Measurements from ENCODE around the gene SERPINF2.
A peak's percentile ranks its signal among the peaks of the same experiment; 100 is the strongest.
"Not testable (repeated sequence)": the region's sequence is repeated elsewhere in the genome, so short reads cannot be mapped to it uniquely, and the experiment has no call there.

SERPINF2 gene

GRCh38 chr17:1769822-1770477 is 27.3 kb downstream of the SERPINF2 start:
- FAIRE-seq (peak; percentile 66), DNase-seq (ENCODE audit: insufficient read length, low spot score) (no peak)
- TF ChIP-seq TAF1 (IDR thresholded peaks at IDR 0.05; ENCODE audit: low read depth, low read length), result no peak
- no peak for TF ChIP-seq SPI1 (IDR thresholded peaks at IDR 0.05; ENCODE audit: low read depth, low read length)
- no peak for TF ChIP-seq POU2F2 (IDR thresholded peaks at IDR 0.05; ENCODE audit: low read depth, low read length)
- no peak for TF ChIP-seq PAX5 (IDR thresholded peaks at IDR 0.05; ENCODE audit: insufficient read depth, low read length, severe bottlenecking)
- no peak for TF ChIP-seq POLR2AphosphoS5 (IDR thresholded peaks at IDR 0.05; ENCODE audit: low read depth, low read length)
- no peak for TF ChIP-seq POLR2A (IDR thresholded peaks at IDR 0.05; ENCODE audit: low read depth, low read length)

DNA sequence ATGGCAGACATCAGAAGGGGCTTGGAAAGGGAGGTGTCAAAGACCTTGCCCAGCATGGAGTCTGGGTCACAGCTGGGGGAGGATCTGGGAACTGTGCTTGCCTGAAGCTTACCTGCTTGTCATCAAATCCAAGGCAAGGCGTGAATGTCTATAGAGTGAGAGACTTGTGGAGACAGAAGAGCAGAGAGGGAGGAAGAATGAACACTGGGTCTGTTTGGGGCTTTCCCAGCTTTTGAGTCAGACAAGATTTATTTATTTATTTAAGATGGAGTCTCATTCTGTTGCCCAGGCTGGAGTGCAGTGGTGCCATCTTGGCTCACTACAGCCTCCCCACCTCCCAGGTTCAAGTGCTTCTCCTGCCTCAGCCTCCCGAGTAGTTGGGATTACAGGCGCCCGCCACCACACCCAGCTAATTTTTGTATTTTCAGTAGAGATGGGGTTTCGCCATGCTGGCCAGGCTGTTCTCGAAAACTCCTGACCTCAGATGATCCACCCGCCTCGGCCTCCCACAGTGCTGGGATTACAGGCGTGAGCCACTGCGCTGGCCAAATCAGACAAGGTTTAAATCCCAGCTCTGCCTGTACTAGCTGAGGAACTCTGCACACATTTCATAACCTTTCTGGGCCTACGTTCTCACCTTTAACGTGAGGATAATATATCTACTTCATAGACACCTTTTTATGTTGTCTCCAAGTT is 30.5 kb downstream of the SERPINF2 start:
- FAIRE-seq; DNase-seq (ENCODE audit: insufficient read length, low spot score): not testable (repeated sequence)

DNA sequence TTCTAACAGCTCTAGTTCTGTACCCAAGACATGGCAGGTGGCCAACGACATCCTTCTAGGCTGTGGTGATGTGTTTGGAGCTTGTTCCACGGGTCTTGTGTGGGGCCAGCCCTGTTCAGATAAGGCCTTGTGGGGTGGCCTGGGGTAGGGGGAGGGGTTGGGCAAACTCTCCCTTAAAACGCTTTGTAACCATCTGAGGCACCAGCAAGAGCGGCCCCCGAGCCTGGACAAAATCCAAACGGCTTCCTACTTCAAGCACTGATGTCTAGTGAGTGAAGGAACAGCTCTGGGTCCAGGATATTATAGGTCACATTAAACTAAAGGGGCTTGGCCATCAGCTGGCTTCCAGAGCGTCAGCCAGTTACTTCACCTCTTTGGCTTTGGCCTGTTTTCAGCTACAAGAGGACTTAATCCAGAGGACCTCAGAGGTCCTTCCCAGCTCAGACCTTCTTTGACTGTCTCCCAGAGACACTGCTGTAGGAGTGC is 31.1 kb downstream of the SERPINF2 start:
- FAIRE-seq, result no peak
- TF ChIP-seq SPI1 (IDR thresholded peaks at IDR 0.05; ENCODE audit: low read depth, low read length) (no peak), TAF1 (IDR thresholded peaks at IDR 0.05; ENCODE audit: low read depth, low read length) (no peak), POLR2A (IDR thresholded peaks at IDR 0.05; ENCODE audit: low read depth, low read length) (no peak), POLR2AphosphoS5 (IDR thresholded peaks at IDR 0.05; ENCODE audit: low read depth, low read length) (no peak)
- DNase-seq (ENCODE audit: insufficient read length, low spot score), result no peak

GRCh38 chr17:1774390-1775176 is 31.9 kb downstream of the SERPINF2 start:
- no peak for DNase-seq (ENCODE audit: insufficient read length, low spot score)
- TF ChIP-seq TAF1 (IDR thresholded peaks at IDR 0.05; ENCODE audit: low read depth, low read length) (no peak), POU2F2 (IDR thresholded peaks at IDR 0.05; ENCODE audit: low read depth, low read length) (no peak)
- no peak for FAIRE-seq

- no peak for DNase-seq (ENCODE audit: insufficient read length, low spot score)
- FAIRE-seq, result no peak
- TF ChIP-seq POU2F2 (IDR thresholded peaks at IDR 0.05; ENCODE audit: low read depth, low read length) (no peak), POLR2A (IDR thresholded peaks at IDR 0.05; ENCODE audit: low read depth, low read length) (no peak), TAF1 (IDR thresholded peaks at IDR 0.05; ENCODE audit: low read depth, low read length) (no peak), SPI1 (IDR thresholded peaks at IDR 0.05; ENCODE audit: low read depth, low read length) (no peak), POLR2AphosphoS5 (IDR thresholded peaks at IDR 0.05; ENCODE audit: low read depth, low read length) (no peak), PAX5 (IDR thresholded peaks at IDR 0.05; ENCODE audit: insufficient read depth, low read length, severe bottlenecking) (no peak)
These were observed 33.7 kb downstream of the SERPINF2 start for GRCh38 chr17:1776328-1776727.

- DNase-seq (ENCODE audit: insufficient read length, low spot score), result no peak
- no peak for FAIRE-seq
- TF ChIP-seq PAX5 (IDR thresholded peaks at IDR 0.05; ENCODE audit: insufficient read depth, low read length, severe bottlenecking) (no peak), POLR2AphosphoS5 (IDR thresholded peaks at IDR 0.05; ENCODE audit: low read depth, low read length) (no peak)
These were observed 34.2 kb downstream of the SERPINF2 start for GRCh38 chr17:1776857-1777256.

DNA sequence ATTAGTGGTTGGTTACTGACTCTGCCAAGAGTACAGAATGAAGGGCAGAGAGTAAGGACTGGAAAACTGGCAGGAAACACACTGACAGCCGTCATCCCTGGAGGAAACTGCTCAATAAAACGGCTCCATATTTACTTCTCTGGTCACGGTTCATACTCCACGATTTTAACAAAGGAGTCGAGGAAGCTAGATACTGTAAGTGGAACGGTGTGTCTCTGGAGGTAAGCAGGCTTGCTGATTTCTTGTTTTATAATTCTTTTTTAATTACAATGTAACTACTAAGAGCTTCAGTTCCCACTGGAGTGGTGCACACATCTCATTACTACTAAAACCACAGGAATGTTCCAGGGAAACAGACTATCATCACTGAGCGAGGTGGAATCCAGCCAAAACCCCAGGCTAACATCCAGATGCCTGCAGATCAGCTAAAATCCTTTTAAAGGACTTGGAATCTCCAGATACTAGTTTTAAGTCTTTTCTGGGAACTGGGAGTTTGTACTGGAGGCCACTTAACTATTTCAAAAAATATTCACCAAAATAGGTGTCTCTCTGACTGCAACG is 37.0 kb downstream of the SERPINF2 start:
- TF ChIP-seq POLR2A (IDR thresholded peaks at IDR 0.05; ENCODE audit: low read depth, low read length) (no peak), POLR2AphosphoS5 (IDR thresholded peaks at IDR 0.05; ENCODE audit: low read depth, low read length) (no peak), SPI1 (IDR thresholded peaks at IDR 0.05; ENCODE audit: low read depth, low read length) (no peak), PAX5 (IDR thresholded peaks at IDR 0.05; ENCODE audit: insufficient read depth, low read length, severe bottlenecking) (no peak), POU2F2 (IDR thresholded peaks at IDR 0.05; ENCODE audit: low read depth, low read length) (no peak), TAF1 (IDR thresholded peaks at IDR 0.05; ENCODE audit: low read depth, low read length) (no peak)
- DNase-seq (ENCODE audit: insufficient read length, low spot score) (no peak), FAIRE-seq (no peak)

GRCh38 chr17:1782171-1782567 is 39.5 kb downstream of the SERPINF2 start:
- TF ChIP-seq PAX5 (IDR thresholded peaks at IDR 0.05; ENCODE audit: insufficient read depth, low read length, severe bottlenecking) (no peak), POLR2A (IDR thresholded peaks at IDR 0.05; ENCODE audit: low read depth, low read length) (no peak), SPI1 (IDR thresholded peaks at IDR 0.05; ENCODE audit: low read depth, low read length) (no peak), POU2F2 (IDR thresholded peaks at IDR 0.05; ENCODE audit: low read depth, low read length) (no peak), TAF1 (IDR thresholded peaks at IDR 0.05; ENCODE audit: low read depth, low read length) (no peak), POLR2AphosphoS5 (IDR thresholded peaks at IDR 0.05; ENCODE audit: low read depth, low read length) (no peak)
- no peak for FAIRE-seq
- DNase-seq (ENCODE audit: insufficient read length, low spot score), result no peak

DNA sequence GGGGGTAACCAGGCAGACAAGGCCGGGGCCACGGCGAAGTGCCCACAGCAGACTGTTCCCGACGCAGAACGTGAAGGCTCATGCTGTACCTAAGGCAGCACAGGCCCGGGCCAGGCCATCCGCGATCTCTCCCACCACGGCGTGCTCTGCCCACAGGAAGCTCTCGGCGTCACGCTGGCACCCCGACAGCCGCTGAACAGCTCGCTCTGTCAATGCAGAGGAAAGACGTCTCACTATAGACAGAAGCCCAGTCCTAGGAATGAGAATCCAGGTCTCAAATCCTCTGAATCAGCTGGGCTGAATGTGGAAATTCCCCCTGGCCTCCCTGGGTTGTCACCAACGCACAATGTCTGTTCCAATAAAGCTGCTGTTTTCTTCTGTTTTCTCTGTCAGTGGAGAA is 40.6 kb downstream of the SERPINF2 start:
- TF ChIP-seq PAX5 (IDR thresholded peaks at IDR 0.05; ENCODE audit: insufficient read depth, low read length, severe bottlenecking), result no peak
- no peak for TF ChIP-seq SPI1 (IDR thresholded peaks at IDR 0.05; ENCODE audit: low read depth, low read length)
- TF ChIP-seq POLR2AphosphoS5 (IDR thresholded peaks at IDR 0.05; ENCODE audit: low read depth, low read length), result no peak
- no peak for TF ChIP-seq POLR2A (IDR thresholded peaks at IDR 0.05; ENCODE audit: low read depth, low read length)
- TF ChIP-seq POU2F2 (IDR thresholded peaks at IDR 0.05; ENCODE audit: low read depth, low read length), result no peak
- no peak for TF ChIP-seq TAF1 (IDR thresholded peaks at IDR 0.05; ENCODE audit: low read depth, low read length)
- DNase-seq (ENCODE audit: insufficient read length, low spot score) (no peak), FAIRE-seq (no peak)

All from GM12891 (cell line).